ENCODE results near the gene EEFSEC.

The EEFSEC gene

GRCh38 chr3:128369121-128369703 is 215.9 kb downstream of the EEFSEC start:
- no peak for DNase-seq (ENCODE audit: low read depth)

DNA sequence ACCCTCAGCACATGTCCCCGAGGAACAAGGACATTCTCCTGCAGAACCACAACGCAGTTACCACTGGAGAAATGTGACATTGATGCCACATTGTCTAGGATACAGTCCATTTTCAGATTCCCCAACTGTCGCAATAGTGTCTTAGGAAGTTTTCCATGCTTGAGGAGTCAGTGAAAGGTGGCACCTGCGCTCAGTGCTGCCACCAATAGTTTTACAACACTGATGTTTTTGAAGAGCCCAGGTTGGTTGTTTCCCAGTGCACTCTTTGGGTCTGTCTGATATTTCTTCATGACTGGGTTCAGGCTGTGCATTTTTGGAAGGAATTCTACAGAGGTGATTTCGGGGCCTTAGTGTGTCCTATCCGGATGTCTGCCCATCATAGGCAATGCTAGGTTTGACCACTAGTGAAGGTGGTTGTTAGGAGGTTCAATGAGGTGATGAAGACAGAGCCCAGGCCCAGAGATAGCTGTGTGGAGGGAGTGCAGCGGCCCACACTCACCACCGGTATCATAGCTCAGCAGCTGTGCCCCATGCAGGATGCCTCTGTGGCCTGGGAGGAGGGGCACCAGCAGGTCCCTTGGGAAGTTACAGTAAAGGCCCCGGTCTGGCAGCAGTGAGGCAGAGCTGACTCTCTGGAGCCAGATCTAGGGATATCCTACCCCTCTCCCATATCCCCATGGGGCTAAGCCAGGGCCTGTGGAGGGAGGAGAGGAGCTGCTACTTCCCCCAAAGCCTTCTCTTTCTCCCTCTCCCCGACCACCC is 216.8 kb downstream of the EEFSEC start:
- no peak for DNase-seq (ENCODE audit: low read depth)

DNA sequence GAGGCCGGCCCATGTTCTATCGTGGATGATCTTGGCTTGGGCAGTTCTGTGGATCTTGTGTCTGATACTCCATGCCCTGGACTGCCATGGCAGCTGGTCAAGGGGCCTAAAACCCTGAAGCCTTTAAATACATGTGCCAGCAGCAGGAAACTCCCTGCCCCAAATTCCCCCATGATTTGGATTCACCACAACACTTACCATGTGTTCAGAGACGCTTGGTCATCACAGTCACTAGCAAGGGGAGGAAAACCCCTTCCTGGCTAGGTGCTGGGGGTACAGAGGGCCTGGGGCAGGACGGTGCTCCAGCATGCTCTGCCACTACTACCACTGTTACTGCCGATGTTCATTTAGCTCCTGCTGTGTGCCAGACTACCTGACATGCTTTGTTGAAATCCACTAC is 219.0 kb downstream of the EEFSEC start:
- DNase-seq (ENCODE audit: low read depth), result no peak

GRCh38 chr3:128372707-128373533 is 219.6 kb downstream of the EEFSEC start:
- no peak for DNase-seq (ENCODE audit: low read depth)

- no peak for DNase-seq (ENCODE audit: low read depth)
Measured at GRCh38 chr3:128374746-128375445, 221.6 kb downstream of the EEFSEC start.

DNA sequence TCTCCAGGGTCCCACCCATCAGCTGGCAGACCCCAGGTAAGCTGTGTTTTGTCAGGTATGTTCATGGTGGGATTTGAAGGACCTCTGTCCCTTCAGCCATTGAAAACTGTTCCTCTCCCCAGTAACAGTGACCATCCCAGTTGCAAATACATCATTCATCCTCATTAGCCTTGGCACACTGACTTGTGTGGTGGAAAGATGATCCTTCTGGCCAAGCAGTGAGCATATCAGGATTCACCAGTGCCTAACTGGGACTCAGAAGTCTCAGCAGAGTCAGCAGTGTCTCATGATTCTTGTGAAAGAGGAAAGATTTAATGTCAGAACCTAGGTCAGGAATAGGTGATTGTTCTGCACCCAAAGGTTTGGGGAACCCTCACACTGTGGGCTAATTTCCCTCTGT is 223.2 kb downstream of the EEFSEC start:
- DNase-seq (ENCODE audit: low read depth), result no peak

- DNase-seq (ENCODE audit: low read depth), result peak; percentile 85
Measured at GRCh38 chr3:128378631-128379347, 225.5 kb downstream of the EEFSEC start.

GRCh38 chr3:128379367-128380160 is 226.3 kb downstream of the EEFSEC start:
- no peak for DNase-seq (ENCODE audit: low read depth)

GRCh38 chr3:128380295-128380694 is 227.0 kb downstream of the EEFSEC start:
- no peak for DNase-seq (ENCODE audit: low read depth)

GRCh38 chr3:128380719-128381118 is 227.4 kb downstream of the EEFSEC start:
- DNase-seq (ENCODE audit: low read depth), result no peak

- no peak for DNase-seq (ENCODE audit: low read depth)
Measured at GRCh38 chr3:128381609-128382008, 228.3 kb downstream of the EEFSEC start.

- no peak for DNase-seq (ENCODE audit: low read depth)
Measured at GRCh38 chr3:128382221-128382807, 229.0 kb downstream of the EEFSEC start.

- DNase-seq (ENCODE audit: low read depth), result peak; percentile 64
Measured at GRCh38 chr3:128383316-128384235, 230.3 kb downstream of the EEFSEC start.

GRCh38 chr3:128385080-128385832 is 232.0 kb downstream of the EEFSEC start:
- DNase-seq (ENCODE audit: low read depth), result peak; percentile 85

GRCh38 chr3:128388932-128389331 is 235.7 kb downstream of the EEFSEC start:
- no peak for DNase-seq (ENCODE audit: low read depth)

DNA sequence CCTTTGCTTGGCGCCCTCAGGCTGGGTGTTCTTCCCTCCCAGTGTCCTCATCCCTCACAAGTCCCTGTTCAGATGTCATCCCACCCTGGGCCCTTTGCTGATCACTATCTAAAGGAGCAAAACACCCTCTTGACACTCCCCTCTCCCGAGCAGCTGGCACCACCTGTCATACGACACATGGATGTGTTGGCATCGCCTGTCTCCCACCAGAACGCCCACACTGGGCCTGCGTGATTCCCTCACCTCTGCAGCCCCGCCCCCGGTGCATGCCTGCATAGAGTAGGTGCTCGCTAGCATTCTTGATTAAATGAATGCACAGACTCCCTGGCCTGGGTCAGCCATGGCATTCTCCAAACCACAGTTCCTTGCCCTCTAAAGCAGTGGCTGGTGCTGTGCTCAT is 237.6 kb downstream of the EEFSEC start:
- no peak for DNase-seq (ENCODE audit: low read depth)

- no peak for DNase-seq (ENCODE audit: low read depth)
Measured at GRCh38 chr3:128392021-128392420, 238.7 kb downstream of the EEFSEC start.

DNA sequence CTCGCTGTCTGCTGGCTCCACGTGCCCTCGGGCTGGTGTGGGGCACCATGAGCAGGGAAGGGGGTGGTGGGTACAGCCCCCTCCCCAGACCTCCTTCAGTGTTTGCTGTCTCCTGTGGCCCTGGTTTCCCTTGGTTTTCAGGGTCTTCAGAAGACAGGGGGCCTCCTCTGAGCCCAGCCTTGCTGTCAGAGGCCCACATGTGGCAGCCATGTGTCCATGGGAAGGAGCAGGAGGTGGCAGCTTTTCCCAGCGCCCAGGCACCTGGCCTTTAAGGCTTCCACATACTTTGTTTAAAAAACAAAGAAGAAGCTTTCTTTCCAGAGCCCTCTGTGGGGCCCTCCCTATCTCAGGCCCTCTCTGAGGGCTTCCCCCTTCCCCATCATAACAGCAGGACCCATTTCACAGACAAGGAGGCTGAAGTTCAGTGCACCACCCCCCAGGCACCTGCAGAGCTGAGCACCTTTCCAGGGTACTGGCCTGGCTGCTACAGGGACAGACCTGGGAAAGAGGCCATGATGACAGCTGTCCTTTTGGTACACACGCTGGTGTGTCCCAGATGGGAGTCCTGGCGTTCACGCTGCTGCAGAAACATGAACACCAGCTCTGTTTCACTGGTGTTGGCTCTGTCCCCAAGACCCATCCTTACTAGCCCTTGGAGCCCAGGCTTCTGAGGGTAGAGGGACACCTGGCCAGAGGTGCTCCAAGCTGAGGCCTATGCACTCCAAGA is 239.7 kb downstream of the EEFSEC start:
- DNase-seq (ENCODE audit: low read depth), result no peak

Measured in amniotic epithelial cell (primary cell).